ENCODE measurements around the gene INSIG1. TPM values are rescaled to one million over a fixed set of nuclear protein-coding genes. Genes with fewer than 3 reads are reported as not detected.

The INSIG1 gene
- polyA plus RNA-seq, 2 donors, result 17.7 to 40.3 TPM

GRCh38 chr7:155265144-155265543 lies 32.5 kb upstream of the INSIG1 start:
- Histone ChIP-seq H3K4me1 (ENCODE audit: control insufficient read depth in 2 of 2, insufficient read depth in 2 of 2, low read length in 1 of 2) (no peaks in the 10 kb centered on the region), H3K27me3 (ENCODE audit: control insufficient read depth in 1 of 2, insufficient read depth in 2 of 2, low read length in 2 of 2) (no peaks in the 10 kb centered on the region), H3K9me3 (ENCODE audit: control insufficient read depth in 2 of 2, insufficient read depth in 1 of 2, low read depth in 1 of 2, low read length in 1 of 2) (peaks cover 0 to 6% of the 10 kb centered on the region in 2 donors), H3K36me3 (ENCODE audit: control insufficient read depth in 2 of 2, insufficient read depth in 2 of 2, low read length in 1 of 2) (no peaks in the 10 kb centered on the region), H3K27ac (ENCODE audit: low read depth in 2 of 2, low read length in 1 of 2) (no peak overlapping the region), H3K4me3 (ENCODE audit: low read depth in 1 of 2, low read length in 2 of 2) (no peak overlapping the region)
- 81 to 88% methylated on average over 7 of the region's 7 CpGs for WGBS, 2 donors

- H3K27ac ChIP-seq (ENCODE audit: low read depth in 2 of 2, low read length in 1 of 2), result no peak overlapping the region
- H3K27me3 ChIP-seq (ENCODE audit: control insufficient read depth in 1 of 2, insufficient read depth in 2 of 2, low read length in 2 of 2), result no peaks in the 10 kb centered on the region
- peaks cover 0 to 6% of the 10 kb centered on the region in 2 donors for H3K9me3 ChIP-seq (ENCODE audit: control insufficient read depth in 2 of 2, insufficient read depth in 1 of 2, low read depth in 1 of 2, low read length in 1 of 2)
- H3K36me3 ChIP-seq (ENCODE audit: control insufficient read depth in 2 of 2, insufficient read depth in 2 of 2, low read length in 1 of 2), result no peaks in the 10 kb centered on the region
- no peaks in the 10 kb centered on the region for H3K4me1 ChIP-seq (ENCODE audit: control insufficient read depth in 2 of 2, insufficient read depth in 2 of 2, low read length in 1 of 2)
- H3K4me3 ChIP-seq (ENCODE audit: low read depth in 1 of 2, low read length in 2 of 2), result no peak overlapping the region
- WGBS, 2 donors, result 81 to 82% methylated on average over 7 of the region's 7 CpGs
Measured at GRCh38 chr7:155265961-155266360, 31.7 kb upstream of the INSIG1 start.

- Histone ChIP-seq H3K36me3 (ENCODE audit: control insufficient read depth in 2 of 2, insufficient read depth in 2 of 2, low read length in 1 of 2) (no peaks in the 10 kb centered on the region), H3K9me3 (ENCODE audit: control insufficient read depth in 2 of 2, insufficient read depth in 1 of 2, low read depth in 1 of 2, low read length in 1 of 2) (peaks cover 0 to 6% of the 10 kb centered on the region in 2 donors), H3K27ac (ENCODE audit: low read depth in 2 of 2, low read length in 1 of 2) (no peak overlapping the region), H3K27me3 (ENCODE audit: control insufficient read depth in 1 of 2, insufficient read depth in 2 of 2, low read length in 2 of 2) (no peaks in the 10 kb centered on the region), H3K4me3 (ENCODE audit: low read depth in 1 of 2, low read length in 2 of 2) (no peak overlapping the region), H3K4me1 (ENCODE audit: control insufficient read depth in 2 of 2, insufficient read depth in 2 of 2, low read length in 1 of 2) (no peaks in the 10 kb centered on the region)
- 86 to 90% methylated on average over 9 of the region's 9 CpGs for WGBS, 2 donors
Measured at GRCh38 chr7:155266440-155266839, 31.2 kb upstream of the INSIG1 start.

GRCh38 chr7:155267023-155267422 lies 30.7 kb upstream of the INSIG1 start:
- no peaks in the 10 kb centered on the region for H3K27me3 ChIP-seq (ENCODE audit: control insufficient read depth in 1 of 2, insufficient read depth in 2 of 2, low read length in 2 of 2)
- no peak overlapping the region for H3K4me3 ChIP-seq (ENCODE audit: low read depth in 1 of 2, low read length in 2 of 2)
- 89 to 92% methylated on average over 8 of the region's 8 CpGs for WGBS, 2 donors
- peaks cover 0 to 6% of the 10 kb centered on the region in 2 donors for H3K9me3 ChIP-seq (ENCODE audit: control insufficient read depth in 2 of 2, insufficient read depth in 1 of 2, low read depth in 1 of 2, low read length in 1 of 2)
- no peak overlapping the region for H3K27ac ChIP-seq (ENCODE audit: low read depth in 2 of 2, low read length in 1 of 2)
- no peaks in the 10 kb centered on the region for H3K4me1 ChIP-seq (ENCODE audit: control insufficient read depth in 2 of 2, insufficient read depth in 2 of 2, low read length in 1 of 2)
- no peaks in the 10 kb centered on the region for H3K36me3 ChIP-seq (ENCODE audit: control insufficient read depth in 2 of 2, insufficient read depth in 2 of 2, low read length in 1 of 2)

- H3K27ac ChIP-seq (ENCODE audit: low read depth in 2 of 2, low read length in 1 of 2), result no peak overlapping the region
- H3K4me3 ChIP-seq (ENCODE audit: low read depth in 1 of 2, low read length in 2 of 2), result no peak overlapping the region
- peaks cover 0 to 6% of the 10 kb centered on the region in 2 donors for H3K9me3 ChIP-seq (ENCODE audit: control insufficient read depth in 2 of 2, insufficient read depth in 1 of 2, low read depth in 1 of 2, low read length in 1 of 2)
- H3K36me3 ChIP-seq (ENCODE audit: control insufficient read depth in 2 of 2, insufficient read depth in 2 of 2, low read length in 1 of 2), result no peaks in the 10 kb centered on the region
- no peaks in the 10 kb centered on the region for H3K27me3 ChIP-seq (ENCODE audit: control insufficient read depth in 1 of 2, insufficient read depth in 2 of 2, low read length in 2 of 2)
- WGBS, 2 donors, result 90% methylated on average over 23 of the region's 23 CpGs
- no peaks in the 10 kb centered on the region for H3K4me1 ChIP-seq (ENCODE audit: control insufficient read depth in 2 of 2, insufficient read depth in 2 of 2, low read length in 1 of 2)
Measured at GRCh38 chr7:155267436-155267835, 30.2 kb upstream of the INSIG1 start.

GRCh38 chr7:155268211-155268610 lies 29.5 kb upstream of the INSIG1 start:
- 92 to 93% methylated on average over 12 of the region's 12 CpGs for WGBS, 2 donors

GRCh38 chr7:155268921-155269650 lies 28.6 kb upstream of the INSIG1 start:
- H3K27ac ChIP-seq (ENCODE audit: low read depth in 2 of 2, low read length in 1 of 2), result no peak overlapping the region
- no peak overlapping the region for H3K4me3 ChIP-seq (ENCODE audit: low read depth in 1 of 2, low read length in 2 of 2)
- H3K4me1 ChIP-seq (ENCODE audit: control insufficient read depth in 2 of 2, insufficient read depth in 2 of 2, low read length in 1 of 2), result no peaks in the 10 kb centered on the region
- peaks cover 0 to 2% of the 10 kb centered on the region in 2 donors for H3K9me3 ChIP-seq (ENCODE audit: control insufficient read depth in 2 of 2, insufficient read depth in 1 of 2, low read depth in 1 of 2, low read length in 1 of 2)
- no peaks in the 10 kb centered on the region for H3K36me3 ChIP-seq (ENCODE audit: control insufficient read depth in 2 of 2, insufficient read depth in 2 of 2, low read length in 1 of 2)
- WGBS, 2 donors, result 82 to 87% methylated on average over 6 of the region's 6 CpGs
- no peaks in the 10 kb centered on the region for H3K27me3 ChIP-seq (ENCODE audit: control insufficient read depth in 1 of 2, insufficient read depth in 2 of 2, low read length in 2 of 2)

More at GRCh38 chr7:155268211-155268610, 29.5 kb upstream of the INSIG1 start:
- Histone ChIP-seq H3K27ac (ENCODE audit: low read depth in 2 of 2, low read length in 1 of 2) (no peak overlapping the region), H3K9me3 (ENCODE audit: control insufficient read depth in 2 of 2, insufficient read depth in 1 of 2, low read depth in 1 of 2, low read length in 1 of 2) (peaks cover 0 to 6% of the 10 kb centered on the region in 2 donors), H3K4me1 (ENCODE audit: control insufficient read depth in 2 of 2, insufficient read depth in 2 of 2, low read length in 1 of 2) (no peaks in the 10 kb centered on the region), H3K27me3 (ENCODE audit: control insufficient read depth in 1 of 2, insufficient read depth in 2 of 2, low read length in 2 of 2) (no peaks in the 10 kb centered on the region), H3K36me3 (ENCODE audit: control insufficient read depth in 2 of 2, insufficient read depth in 2 of 2, low read length in 1 of 2) (no peaks in the 10 kb centered on the region), H3K4me3 (ENCODE audit: low read depth in 1 of 2, low read length in 2 of 2) (no peak overlapping the region)

GRCh38 chr7:155269766-155270585 lies 27.7 kb upstream of the INSIG1 start:
- no peaks in the 10 kb centered on the region for H3K27me3 ChIP-seq (ENCODE audit: control insufficient read depth in 1 of 2, insufficient read depth in 2 of 2, low read length in 2 of 2)
- no peaks in the 10 kb centered on the region for H3K36me3 ChIP-seq (ENCODE audit: control insufficient read depth in 2 of 2, insufficient read depth in 2 of 2, low read length in 1 of 2)
- WGBS, 2 donors, result 81% methylated on average over 20 of the region's 20 CpGs
- H3K27ac ChIP-seq (ENCODE audit: low read depth in 2 of 2, low read length in 1 of 2), result no peak overlapping the region
- no peak overlapping the region for H3K4me3 ChIP-seq (ENCODE audit: low read depth in 1 of 2, low read length in 2 of 2)
- peaks cover 0 to 2% of the 10 kb centered on the region in 2 donors for H3K9me3 ChIP-seq (ENCODE audit: control insufficient read depth in 2 of 2, insufficient read depth in 1 of 2, low read depth in 1 of 2, low read length in 1 of 2)
- no peaks in the 10 kb centered on the region for H3K4me1 ChIP-seq (ENCODE audit: control insufficient read depth in 2 of 2, insufficient read depth in 2 of 2, low read length in 1 of 2)

GRCh38 chr7:155270861-155271260 lies 26.8 kb upstream of the INSIG1 start:
- no peaks in the 10 kb centered on the region for H3K27me3 ChIP-seq (ENCODE audit: control insufficient read depth in 1 of 2, insufficient read depth in 2 of 2, low read length in 2 of 2)
- peaks cover 0 to 2% of the 10 kb centered on the region in 2 donors for H3K9me3 ChIP-seq (ENCODE audit: control insufficient read depth in 2 of 2, insufficient read depth in 1 of 2, low read depth in 1 of 2, low read length in 1 of 2)
- H3K27ac ChIP-seq (ENCODE audit: low read depth in 2 of 2, low read length in 1 of 2), result no peak overlapping the region
- no peak overlapping the region for H3K4me3 ChIP-seq (ENCODE audit: low read depth in 1 of 2, low read length in 2 of 2)
- no peaks in the 10 kb centered on the region for H3K4me1 ChIP-seq (ENCODE audit: control insufficient read depth in 2 of 2, insufficient read depth in 2 of 2, low read length in 1 of 2)
- 63 to 73% methylated on average over 3 of the region's 3 CpGs for WGBS, 2 donors
- H3K36me3 ChIP-seq (ENCODE audit: control insufficient read depth in 2 of 2, insufficient read depth in 2 of 2, low read length in 1 of 2), result no peaks in the 10 kb centered on the region
